ENCODE results near the gene KCNG2. TPM values are rescaled to one million over a fixed set of nuclear protein-coding genes. Genes with fewer than 3 reads are reported as not detected.

KCNG2 gene
- total and polyA plus RNA-seq, 2 experiments from 2014 or later: 0.13 to 0.52 TPM

- H3K4me2 ChIP-seq: no peak overlapping the region
- no peaks in the 10 kb centered on the region for H3K4me1 ChIP-seq (ENCODE audit: insufficient read depth)
- no peak overlapping the region for H3K4me3 ChIP-seq
- no peaks in the 10 kb centered on the region for H3F3A ChIP-seq (replicated peaks; ENCODE audit: low read depth)
- H3K4me1 Mint-ChIP-seq: peaks cover 4% of the 10 kb centered on the region
- no peaks in the 10 kb centered on the region for H3K36me3 Mint-ChIP-seq (ENCODE audit: low read depth)
- ATAC-seq (no peak), DNase-seq (ENCODE audit: low spot score) (no peak)
- H3K27ac ChIP-seq (ENCODE audit: low read depth): no peak overlapping the region
- no peak overlapping the region for H3K4me3 Mint-ChIP-seq
- H3K9me3 Mint-ChIP-seq: peaks cover 3% of the 10 kb centered on the region; the same call in 2 of the 3 replicates
- H3K27me3 Mint-ChIP-seq (ENCODE audit: insufficient read depth, low read depth, poor library complexity): peaks cover 5% of the 10 kb centered on the region
- no peak overlapping the region for H2AFZ ChIP-seq
- no peaks in the 10 kb centered on the region for H3K27me3 ChIP-seq (ENCODE audit: insufficient read depth)
- no peaks in the 10 kb centered on the region for H4K20me1 ChIP-seq (replicated peaks; ENCODE audit: insufficient read depth)
- no peak for TF ChIP-seq EZH2phosphoT487 (IDR thresholded peaks at IDR 0.05; ENCODE audit: unreplicated experiment)
- TF ChIP-seq STAT1 (IDR thresholded peaks at IDR 0.05; ENCODE audit: unreplicated experiment): no peak
- TF ChIP-seq ZNF114 (CRISPR knock-in tag; IDR thresholded peaks at IDR 0.05): no peak
- no peak for TF ChIP-seq CTCF (conservative IDR thresholded peaks at IDR 0.05; ENCODE audit: low read depth in 2 of 2)
- TF ChIP-seq ZNF462 (CRISPR knock-in tag; IDR thresholded peaks at IDR 0.05): no peak
- TF ChIP-seq REST (IDR thresholded peaks at IDR 0.05; ENCODE audit: unreplicated experiment): no peak
- no peak for TF ChIP-seq ZNF331 (CRISPR knock-in tag; IDR thresholded peaks at IDR 0.05; ENCODE audit: low read depth)
- TF ChIP-seq ETS1 (IDR thresholded peaks at IDR 0.05): no peak
- TF ChIP-seq NANOG (IDR thresholded peaks at IDR 0.05; ENCODE audit: borderline replicate concordance): no peak
- no peaks in the 10 kb centered on the region for H3K36me3 ChIP-seq (ENCODE audit: insufficient read depth)
- no peaks in the 10 kb centered on the region for H3K79me2 ChIP-seq (replicated peaks; ENCODE audit: insufficient read depth)
- 0 out of 2 replicates have a peak, but pooled peaks cover 3% of the 10 kb centered on the region for H3K9me2 ChIP-seq (ENCODE audit: insufficient read depth)
- H3K27ac Mint-ChIP-seq: no peak overlapping the region
Measured at GRCh38 chr18:79841936-79842335, 44.2 kb downstream of the KCNG2 start.

Measured in GM23338 (cell line).